ENCODE data around the gene CELF2.

DNA sequence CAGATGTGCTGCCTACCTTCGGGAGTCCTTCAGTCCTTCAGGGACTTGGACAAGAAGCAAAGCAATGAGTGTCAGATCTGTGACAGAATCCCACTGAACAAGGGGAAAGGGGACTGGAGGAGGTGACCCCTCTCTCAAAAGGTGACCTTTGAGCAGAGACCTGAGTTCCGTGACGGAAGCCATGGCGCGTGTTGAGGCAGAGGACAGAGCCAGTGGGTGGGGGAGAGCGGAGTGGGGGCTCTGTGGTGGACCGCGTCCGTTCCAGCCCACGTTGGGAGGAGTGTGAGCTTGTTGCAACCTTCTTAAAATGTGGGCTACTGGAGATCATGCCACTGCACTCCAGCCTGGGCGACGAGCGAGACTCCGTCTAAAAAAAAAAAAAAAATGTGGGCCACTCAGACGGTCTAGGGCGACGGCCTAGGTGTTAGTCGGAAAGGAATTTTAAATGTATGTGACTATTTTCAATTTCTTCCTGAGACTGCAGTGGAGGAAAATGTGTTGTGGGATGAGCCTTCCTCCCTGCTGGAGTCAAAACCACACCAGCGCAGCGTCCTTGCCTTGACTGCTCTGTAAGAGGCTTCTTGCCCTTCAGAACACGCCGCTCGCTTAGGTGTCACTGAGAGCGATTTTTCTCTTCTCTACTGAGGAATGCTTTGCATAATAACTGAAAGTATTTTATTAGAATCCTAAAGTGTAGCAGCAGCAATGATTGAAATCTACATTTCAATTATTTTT, 272.7 kb downstream of the CELF2 start:
- no peak for TF ChIP-seq EZH2 (IDR thresholded peaks at IDR 0.05; ENCODE audit: borderline replicate concordance, low read depth, low read length, severe bottlenecking)
- TF ChIP-seq, protein P1, sequence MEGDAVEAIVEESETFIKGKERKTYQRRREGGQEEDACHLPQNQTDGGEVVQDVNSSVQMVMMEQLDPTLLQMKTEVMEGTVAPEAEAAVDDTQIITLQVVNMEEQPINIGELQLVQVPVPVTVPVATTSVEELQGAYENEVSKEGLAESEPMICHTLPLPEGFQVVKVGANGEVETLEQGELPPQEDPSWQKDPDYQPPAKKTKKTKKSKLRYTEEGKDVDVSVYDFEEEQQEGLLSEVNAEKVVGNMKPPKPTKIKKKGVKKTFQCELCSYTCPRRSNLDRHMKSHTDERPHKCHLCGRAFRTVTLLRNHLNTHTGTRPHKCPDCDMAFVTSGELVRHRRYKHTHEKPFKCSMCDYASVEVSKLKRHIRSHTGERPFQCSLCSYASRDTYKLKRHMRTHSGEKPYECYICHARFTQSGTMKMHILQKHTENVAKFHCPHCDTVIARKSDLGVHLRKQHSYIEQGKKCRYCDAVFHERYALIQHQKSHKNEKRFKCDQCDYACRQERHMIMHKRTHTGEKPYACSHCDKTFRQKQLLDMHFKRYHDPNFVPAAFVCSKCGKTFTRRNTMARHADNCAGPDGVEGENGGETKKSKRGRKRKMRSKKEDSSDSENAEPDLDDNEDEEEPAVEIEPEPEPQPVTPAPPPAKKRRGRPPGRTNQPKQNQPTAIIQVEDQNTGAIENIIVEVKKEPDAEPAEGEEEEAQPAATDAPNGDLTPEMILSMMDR (IDR thresholded peaks at IDR 0.05; ENCODE audit: borderline replicate concordance, extremely low read depth, low read length, poor library complexity, severe bottlenecking): no peak

Measured in DND-41 (cell line).